Esophagus squamous epithelium (tissue), 4 donors: ENCODE measurements around the gene RASGRP2.

ENCODE experiments used
- CTCF ChIP-seq, 6 experiments: fragments of 450-650 bp in 4 of 6; fragments of 200-600 bp in 2 of 6; sonication (generic) in 2 of 6; IDR thresholded peaks; one replicate each; pipeline ENCODE4 v1.5.1; 2016 to 2019; ENCODE audit warnings: antibody characterized with exemption in 6 of 6, mild to moderate bottlenecking in 4 of 6, moderate library complexity in 4 of 6
- POLR2A ChIP-seq, 4 donors: fragments of 450-650 bp; IDR thresholded peaks; one replicate each; pipeline ENCODE4 v1.6.1; 2017; ENCODE audit warnings: antibody characterized with exemption in 4 of 4, mild to moderate bottlenecking in 4 of 4, moderate library complexity in 3 of 4

GRCh38 chr11:64717268-64717578, 26.7 kb downstream of the RASGRP2 start:
- TF ChIP-seq CTCF (IDR thresholded peaks at IDR 0.05) (no peak), POLR2A (IDR thresholded peaks at IDR 0.05) (no peak)
